SU-DHL-6 (cell line): ENCODE measurements around the gene ARFGEF3.

Source experiments
- CTCF ChIP-seq: fragments of 200-600 bp; sonication (generic); IDR thresholded peaks from one replicate; pipeline ENCODE4 v1.5.1; 2017; ENCODE audit warnings: antibody characterized with exemption, mild to moderate bottlenecking, low read length, moderate library complexity; ENCODE audit not compliant: insufficient read depth, poor library complexity, severe bottlenecking
- EZH2phosphoT487 ChIP-seq: fragments of 200-600 bp; sonication (generic), shearing (Covaris generic); conservative IDR thresholded peaks from 2 replicates; pipeline ENCODE4 v1.6.1; 2018; ENCODE audit warnings: mild to moderate bottlenecking, antibody characterized with exemption, low read length, moderate library complexity, mixed read lengths

- TF ChIP-seq CTCF: no peak
- TF ChIP-seq EZH2phosphoT487: no peak
Measured at GRCh38 chr6:138234363-138234762, 72.6 kb downstream of the ARFGEF3 start.
